Mesenchymal stem cell (in vitro differentiated cells and primary cell): ENCODE measurements around the gene EML6.
"Not testable (repeated sequence)": the region's sequence is repeated elsewhere in the genome, so short reads cannot be mapped to it uniquely, and the experiment has no call there.

Experiments
- DNase-seq: peaks from one replicate; pipeline ENCODE4 v3.0.0-alpha.2; 2013
- H2AFZ ChIP-seq: one replicate; pipeline ENCODE4 v1.6.1; 2013; ENCODE audit warnings: low read depth, mild to moderate bottlenecking, control low read depth, inconsistent platforms, low read length, moderate library complexity
- H2AK5ac ChIP-seq: 2 replicates; pipeline ENCODE4 v1.6.1; 2013; ENCODE audit warnings: low read length, moderate library complexity, mild to moderate bottlenecking, inconsistent platforms; ENCODE audit not compliant: severe bottlenecking
- H2BK120ac ChIP-seq: one replicate; pipeline ENCODE4 v1.6.1; 2013; ENCODE audit warnings: low read depth, mild to moderate bottlenecking, inconsistent platforms, low read length, moderate library complexity
- H2BK12ac ChIP-seq, 2 experiments: one replicate each; pipeline ENCODE4 v1.6.1; 2013; ENCODE audit warnings: inconsistent platforms in 2 of 2, low read length in 2 of 2, mild to moderate bottlenecking in 2 of 2, moderate library complexity in 2 of 2, control low read depth in 1 of 2
- H2BK15ac ChIP-seq: one replicate; pipeline ENCODE4 v1.6.1; 2013; ENCODE audit warnings: mild to moderate bottlenecking, low read depth, inconsistent platforms; ENCODE audit not compliant: poor library complexity, severe bottlenecking
- H2BK5ac ChIP-seq: 2 replicates; pipeline ENCODE4 v1.6.1; 2013; ENCODE audit warnings: low read depth, mild to moderate bottlenecking, low read length, control low read depth, inconsistent platforms; ENCODE audit not compliant: poor library complexity, severe bottlenecking
- H3K14ac ChIP-seq, 2 experiments: one replicate each; pipeline ENCODE4 v1.6.1; 2013; ENCODE audit warnings: inconsistent platforms in 2 of 2, low read length in 2 of 2, control low read depth in 1 of 2, mild to moderate bottlenecking in 1 of 2, moderate library complexity in 1 of 2
- H3K18ac ChIP-seq, 2 experiments: one replicate each; pipeline ENCODE4 v1.6.1; 2013; ENCODE audit warnings: inconsistent platforms in 2 of 2, low read length in 2 of 2, control low read depth in 1 of 2, low read depth in 1 of 2, mild to moderate bottlenecking in 1 of 2
- H3K23ac ChIP-seq, 2 experiments: one replicate each; pipeline ENCODE4 v1.6.1; 2013; ENCODE audit warnings: inconsistent platforms in 2 of 2, low read length in 2 of 2, mild to moderate bottlenecking in 2 of 2, moderate library complexity in 2 of 2, control low read depth in 1 of 2
- H3K27ac ChIP-seq: 2 replicates; pipeline ENCODE4 v1.5.1; 2013; ENCODE audit warnings: mild to moderate bottlenecking, moderate library complexity, low read length, control low read depth, inconsistent platforms; ENCODE audit not compliant: poor library complexity, severe bottlenecking
- H3K27me3 ChIP-seq, 2 experiments: 2 replicates each; pipeline versions ENCODE4 v1.6.1 to v1.7.0; 2013; ENCODE audit warnings: low read length in 2 of 2, mild to moderate bottlenecking in 2 of 2, moderate library complexity in 2 of 2, control low read depth in 1 of 2, inconsistent platforms in 1 of 2; ENCODE audit not compliant: control insufficient read depth in 1 of 2, insufficient read depth in 1 of 2
- H3K36me3 ChIP-seq, 2 experiments: 2 replicates each; pipeline versions ENCODE4 v1.6.1 to v1.7.0; 2013; ENCODE audit warnings: low read length in 2 of 2, control low read depth in 1 of 2, inconsistent platforms in 1 of 2, low read depth in 1 of 2, mild to moderate bottlenecking in 1 of 2; ENCODE audit not compliant: insufficient read depth in 2 of 2, control insufficient read depth in 1 of 2
- H3K4ac ChIP-seq, 2 experiments: one replicate each; pipeline ENCODE4 v1.6.1; 2013; ENCODE audit warnings: inconsistent platforms in 2 of 2, low read length in 2 of 2, mild to moderate bottlenecking in 2 of 2, moderate library complexity in 2 of 2, control low read depth in 1 of 2, low read depth in 1 of 2
- H3K4me1 ChIP-seq: 2 replicates; pipeline ENCODE4 v1.6.1; 2013; ENCODE audit warnings: low read depth, low read length, control low read depth; ENCODE audit not compliant: control insufficient read depth, insufficient read depth
- H3K4me2 ChIP-seq: 2 replicates; pipeline ENCODE4 v1.6.1; 2013; ENCODE audit warnings: low read length, mild to moderate bottlenecking, inconsistent platforms; ENCODE audit not compliant: poor library complexity, severe bottlenecking
- H3K4me3 ChIP-seq, 2 experiments: 2 replicates each; pipeline versions ENCODE4 v1.5.1 to v1.7.0; 2013; ENCODE audit warnings: low read length in 2 of 2, mild to moderate bottlenecking in 2 of 2, control low read depth in 1 of 2, low read depth in 1 of 2; ENCODE audit not compliant: insufficient read depth in 1 of 2
- H3K79me1 ChIP-seq: replicated peaks from 2 replicates; pipeline ENCODE4 v1.6.1; 2013; ENCODE audit warnings: mild to moderate bottlenecking, control low read depth, low read length, inconsistent platforms; ENCODE audit not compliant: poor library complexity, severe bottlenecking
- H3K9ac ChIP-seq: 2 replicates; pipeline ENCODE4 v1.7.0; 2013; ENCODE audit warnings: mild to moderate bottlenecking, low read length, moderate library complexity
- H3K9me3 ChIP-seq: 2 replicates; pipeline ENCODE4 v1.7.0; 2013; ENCODE audit warnings: mild to moderate bottlenecking, low read length; ENCODE audit not compliant: control insufficient read depth
- H4K8ac ChIP-seq: one replicate; pipeline ENCODE4 v1.6.1; 2013; ENCODE audit warnings: inconsistent platforms, mild to moderate bottlenecking, low read length, moderate library complexity
- H4K91ac ChIP-seq: one replicate; pipeline ENCODE4 v1.6.1; 2013; ENCODE audit warnings: mild to moderate bottlenecking, low read length, inconsistent platforms
- WGBS: methylation state at CpG from one replicate; pipeline ENCODE4 v1.1.7; 2013; ENCODE audit warnings: mixed read lengths; 5-methylcytosine and 5-hydroxymethylcytosine counted together

EML6 gene

DNA sequence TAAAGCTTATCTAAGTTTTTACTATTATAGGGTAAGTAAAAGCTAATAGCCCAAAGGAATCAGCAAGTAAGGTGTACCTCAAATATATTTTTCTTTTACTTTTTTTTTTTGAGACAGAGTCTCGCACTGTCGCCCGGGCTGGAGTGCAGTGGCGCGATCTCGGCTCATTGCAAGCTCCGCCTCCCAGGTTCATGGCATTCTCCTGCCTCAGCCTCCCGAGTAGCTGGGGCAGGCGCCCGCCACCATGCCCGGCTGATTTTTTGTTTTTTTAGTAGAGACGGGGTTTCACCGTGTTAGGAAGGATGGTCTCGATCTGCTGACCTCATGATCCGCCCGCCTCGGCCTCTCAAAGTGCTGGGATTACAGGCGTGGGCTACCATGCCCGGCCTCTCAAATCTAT lies 267.2 kb downstream of the EML6 start:
- H3K36me3 ChIP-seq, result peaks cover 0 to 23% of the 10 kb centered on the region in 2 experiments
- not testable (repeated sequence) for H2BK12ac ChIP-seq, H3K4ac ChIP-seq, H3K18ac ChIP-seq, H2AFZ ChIP-seq, H2BK120ac ChIP-seq, H3K27ac ChIP-seq, H3K79me1 ChIP-seq, H3K4me1 ChIP-seq, H3K4me2 ChIP-seq, H3K9ac ChIP-seq, H4K8ac ChIP-seq, DNase-seq, H4K91ac ChIP-seq, H3K23ac ChIP-seq, H2BK5ac ChIP-seq, H3K27me3 ChIP-seq, H3K4me3 ChIP-seq, H3K14ac ChIP-seq, H2AK5ac ChIP-seq, H3K9me3 ChIP-seq, H2BK15ac ChIP-seq
- WGBS, result 98% methylated on average over 17 of the region's 19 CpGs

- peaks cover 0 to 5% of the 10 kb centered on the region in 2 experiments for H3K36me3 ChIP-seq
- H3K4me3 ChIP-seq, result no peak overlapping the region
- no peak overlapping the region for H3K18ac ChIP-seq
- peaks cover 1% of the 10 kb centered on the region for H3K4me1 ChIP-seq
- no peak overlapping the region for H3K4ac ChIP-seq
- H3K14ac ChIP-seq, result no peak overlapping the region
- no peak overlapping the region for H2BK15ac ChIP-seq
- H4K91ac ChIP-seq, result no peak overlapping the region
- H2BK5ac ChIP-seq, result no peak overlapping the region
- no peak overlapping the region for H3K27ac ChIP-seq
- no peak overlapping the region for H3K4me2 ChIP-seq
- H3K9ac ChIP-seq, result no peak overlapping the region
- no peak overlapping the region for H4K8ac ChIP-seq
- no peak for DNase-seq
- H3K27me3 ChIP-seq, result no peaks in the 10 kb centered on the region
- no peak overlapping the region for H2BK12ac ChIP-seq
- H3K79me1 ChIP-seq, result no peaks in the 10 kb centered on the region
- WGBS, result 96% methylated on average over 2 of the region's 3 CpGs
- no peak overlapping the region for H2BK120ac ChIP-seq
- no peak overlapping the region for H2AFZ ChIP-seq
- H3K23ac ChIP-seq, result no peak overlapping the region
- no peak overlapping the region for H2AK5ac ChIP-seq
- no peaks in the 10 kb centered on the region for H3K9me3 ChIP-seq
Observed at GRCh38 chr2:54995553-54995952, 272.1 kb downstream of the EML6 start.

DNA sequence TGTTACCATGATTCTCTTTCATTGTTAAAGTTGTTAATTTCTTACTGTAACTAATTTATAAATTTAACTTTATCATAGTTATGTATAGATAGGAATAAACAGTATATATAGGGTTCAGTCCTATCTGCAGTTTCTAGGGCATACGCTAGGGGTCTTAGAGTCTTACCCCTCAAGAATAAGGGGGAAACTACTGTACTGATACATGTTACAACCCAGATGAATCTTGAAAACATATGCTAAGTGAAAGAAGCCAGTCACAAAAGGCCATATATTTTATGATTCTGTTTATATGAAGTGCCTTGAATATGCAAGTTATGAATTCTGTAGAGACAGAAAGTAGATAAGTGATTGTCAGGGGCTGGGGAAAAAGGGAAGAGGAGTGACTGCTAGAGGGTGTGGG lies 274.4 kb downstream of the EML6 start:
- Histone ChIP-seq H3K4ac (no peak overlapping the region), H4K91ac (no peak overlapping the region), H3K14ac (no peak overlapping the region), H4K8ac (no peak overlapping the region), H3K4me2 (no peak overlapping the region), H2BK15ac (no peak overlapping the region), H2BK120ac (no peak overlapping the region), H2AK5ac (no peak overlapping the region), H3K4me3 (no peak overlapping the region), H3K79me1 (no peaks in the 10 kb centered on the region), H3K27ac (no peak overlapping the region), H3K23ac (no peak overlapping the region), H3K36me3 (peaks cover 0 to 5% of the 10 kb centered on the region in 2 experiments), H3K4me1 (peaks cover 4% of the 10 kb centered on the region), H2BK12ac (no peak overlapping the region), H3K18ac (no peak overlapping the region), H3K9me3 (no peaks in the 10 kb centered on the region), H2AFZ (no peak overlapping the region), H3K9ac (peak overlapping the region; percentile 56), H3K27me3 (no peaks in the 10 kb centered on the region), H2BK5ac (no peak overlapping the region)
- no peak for DNase-seq
- WGBS, result no CpG with 5 or more reads among the region's 1 CpG

DNA sequence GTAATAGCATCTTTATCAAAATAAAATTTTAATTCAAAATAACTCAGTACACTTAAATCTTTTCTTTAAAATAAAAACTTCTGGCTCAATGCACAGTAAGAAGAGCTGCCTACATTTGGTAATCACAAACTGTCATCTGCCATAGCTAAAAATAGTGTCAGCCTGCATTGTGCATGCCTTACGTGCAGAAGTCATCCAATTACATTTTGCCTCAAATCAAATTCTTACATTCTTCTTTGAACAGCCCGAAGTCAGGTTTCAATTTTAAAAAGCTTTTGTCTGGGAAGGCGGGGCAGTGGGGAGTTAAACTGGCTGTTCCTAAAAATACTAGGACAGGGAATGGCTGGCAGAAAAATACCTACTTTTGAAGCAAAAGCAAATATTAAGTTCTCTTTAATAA lies 275.7 kb downstream of the EML6 start:
- DNase-seq, result peak; percentile 67
- no peak overlapping the region for H3K4me2 ChIP-seq
- peaks cover 6% of the 10 kb centered on the region for H3K4me1 ChIP-seq
- no peak overlapping the region for H3K14ac ChIP-seq
- no peak overlapping the region for H2AFZ ChIP-seq
- H3K36me3 ChIP-seq, result peaks cover 0 to 5% of the 10 kb centered on the region in 2 experiments
- no peak overlapping the region for H2AK5ac ChIP-seq
- H3K79me1 ChIP-seq, result no peaks in the 10 kb centered on the region
- H3K18ac ChIP-seq, result no peak overlapping the region
- H4K91ac ChIP-seq, result no peak overlapping the region
- H3K4me3 ChIP-seq, result peak overlapping the region in 1 of 2 experiments; percentile 4
- no peak overlapping the region for H4K8ac ChIP-seq
- no peak overlapping the region for H2BK12ac ChIP-seq
- WGBS, result 41% methylated on average over 3 of the region's 3 CpGs
- peak overlapping the region; percentile 56 for H3K9ac ChIP-seq
- no peak overlapping the region for H2BK120ac ChIP-seq
- H3K23ac ChIP-seq, result no peak overlapping the region
- no peaks in the 10 kb centered on the region for H3K27me3 ChIP-seq
- no peak overlapping the region for H2BK5ac ChIP-seq
- H3K27ac ChIP-seq, result no peak overlapping the region
- no peak overlapping the region for H2BK15ac ChIP-seq
- no peak overlapping the region for H3K4ac ChIP-seq
- H3K9me3 ChIP-seq, result no peaks in the 10 kb centered on the region
